GM06990 (cell line): ENCODE data around the gene NIN.

Source experiments
- DNase-seq: peaks from one replicate; pipeline ENCODE4 v3.0.0-alpha.2; 2011; ENCODE audit not compliant: insufficient read length; ENCODE audit errors: extremely low read depth
- H3K27me3 ChIP-seq: replicated peaks from 2 replicates; pipeline ENCODE4 v1.6.0; 2011; ENCODE audit warnings: low read length; ENCODE audit not compliant: control insufficient read depth, insufficient read depth
- H3K36me3 ChIP-seq: 2 replicates; pipeline ENCODE4 v1.5.1; 2011; ENCODE audit warnings: low read length; ENCODE audit not compliant: control insufficient read depth, insufficient read depth
- H3K4me3 ChIP-seq: replicated peaks from 2 replicates; pipeline ENCODE4 v1.5.1; 2011; ENCODE audit warnings: low read depth, mild to moderate bottlenecking, control low read depth, low read length
- CTCF ChIP-seq: IDR thresholded peaks from 2 replicates; pipeline ENCODE4 v1.5.1; 2011; ENCODE audit warnings: low read length, control low read depth, mild to moderate bottlenecking, inconsistent platforms; ENCODE audit not compliant: insufficient read depth, poor library complexity, severe bottlenecking

The NIN gene

DNA sequence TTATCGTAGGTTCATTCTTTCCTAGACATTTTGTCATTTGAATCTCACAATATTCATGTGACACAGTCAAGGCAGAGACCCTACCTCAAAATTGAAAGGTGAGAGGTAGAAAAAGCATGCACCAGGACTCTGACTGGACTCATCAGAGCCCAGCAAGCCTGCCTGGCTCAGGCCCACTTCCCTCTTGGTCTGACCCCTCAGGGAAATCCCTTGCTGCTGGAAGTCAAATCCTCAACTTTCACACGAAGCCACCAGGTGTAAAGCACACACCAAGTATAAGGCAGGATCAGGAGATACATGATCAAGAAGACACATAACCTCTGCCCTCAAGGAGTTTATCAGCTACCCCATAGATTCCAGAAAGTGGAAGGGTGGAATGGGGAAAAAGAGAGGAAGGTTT, 18.8 kb downstream of the NIN start:
- H3K36me3 ChIP-seq = peaks cover 2% of the 10 kb centered on the region
- no peak for TF ChIP-seq CTCF
- H3K4me3 ChIP-seq = no peak overlapping the region; the same call in 1 of the 2 replicates
- DNase-seq = no peak
- no peaks in the 10 kb centered on the region for H3K27me3 ChIP-seq

- peaks cover 10% of the 10 kb centered on the region for H3K36me3 ChIP-seq
- no peaks in the 10 kb centered on the region for H3K27me3 ChIP-seq
- no peak overlapping the region for H3K4me3 ChIP-seq
- no peak for TF ChIP-seq CTCF
- DNase-seq = no peak
Measured at GRCh38 chr14:50808053-50808452, 22.9 kb downstream of the NIN start.

GRCh38 chr14:50806241-50806933, 24.6 kb downstream of the NIN start:
- H3K36me3 ChIP-seq = peaks cover 10% of the 10 kb centered on the region
- H3K27me3 ChIP-seq = no peaks in the 10 kb centered on the region
- no peak for TF ChIP-seq CTCF
- DNase-seq = no peak
- no peak overlapping the region for H3K4me3 ChIP-seq

- H3K27me3 ChIP-seq = no peaks in the 10 kb centered on the region
- peaks cover 10% of the 10 kb centered on the region for H3K36me3 ChIP-seq
- H3K4me3 ChIP-seq = no peak overlapping the region
- no peak for DNase-seq
- no peak for TF ChIP-seq CTCF
Measured at GRCh38 chr14:50805396-50805795, 25.6 kb downstream of the NIN start.

DNA sequence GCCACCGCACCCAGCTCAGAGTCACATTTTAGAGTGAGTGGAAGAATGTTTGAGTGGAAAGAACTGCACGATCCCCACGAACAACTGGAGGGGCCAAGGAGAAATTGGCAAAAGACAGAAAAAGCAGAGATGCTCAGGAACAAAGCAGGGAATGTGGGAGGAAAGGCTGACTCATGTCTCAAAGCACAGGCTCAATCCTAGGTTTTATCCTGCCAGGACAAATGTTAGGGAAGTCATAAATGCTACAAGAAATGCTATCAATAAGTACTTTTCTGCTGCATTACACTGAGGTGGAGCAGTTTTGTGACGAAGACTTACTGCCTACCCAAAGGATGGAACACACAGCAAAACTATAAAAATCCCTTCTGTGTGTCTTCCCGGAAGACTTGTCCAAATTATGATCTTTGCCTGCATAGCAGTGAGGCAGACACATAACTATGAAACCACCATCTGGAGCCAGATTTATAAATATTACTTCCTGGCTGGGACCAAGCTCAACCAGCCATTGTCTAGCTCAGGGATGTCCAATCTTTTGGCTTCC, 26.7 kb downstream of the NIN start:
- H3K27me3 ChIP-seq = no peaks in the 10 kb centered on the region
- DNase-seq = no peak
- H3K36me3 ChIP-seq = peaks cover 10% of the 10 kb centered on the region
- no peak for TF ChIP-seq CTCF
- no peak overlapping the region for H3K4me3 ChIP-seq
